HepG2 (cell line): ENCODE measurements around the gene VWA7. TPM values are rescaled to one million over a fixed set of nuclear protein-coding genes. Genes with fewer than 3 reads are reported as not detected.

Experiments
- ATAC-seq: fragments of 200-7000 bp; cut with Tn5 transposase; 3 replicates; pipeline ENCODE4 v1.9.1; 2020; ENCODE audit warnings: mild to moderate bottlenecking, moderate library complexity
- BruUV-seq: library from RNA; stranded (reverse); fragments of 400-500 nt; replicated peaks from 2 replicates; lab custom pipeline; 2021; lab: Mats Ljungman, UMichigan
- CTCF ChIA-PET: fragments of 300-600 bp; formaldehyde crosslinking; extraction: SDS; loops from one replicate; lab custom pipeline; 2021; ENCODE audit warnings: low total read pairs, inconsistent platforms, low intra/inter-chr PET ratio; lab: Yijun Ruan, JAX
- POLR2A ChIA-PET: fragments of 350-600 bp; sonication (Branson Sonifier 250); formaldehyde crosslinking; loops from one replicate; lab custom pipeline; 2020; ENCODE audit warnings: antibody characterized with exemption, inconsistent platforms; lab: Yijun Ruan, JAX
- DNase-seq: peaks from one replicate; pipeline ENCODE4 v3.0.0-alpha.2; 2015; ENCODE audit warnings: low spot score
- FAIRE-seq: peaks from 3 replicates; lab custom pipeline; 2011; peaks lifted over from hg19 to GRCh38; lab: Jason Lieb, UNC
- H2AFZ ChIP-seq: one replicate; pipeline ENCODE4 v1.6.1; 2011; ENCODE audit warnings: low read length, inconsistent platforms
- H3K27ac ChIP-seq: fragments of 300-600 bp; 3 replicates; pipeline ENCODE4 v1.8.0; 2011; ENCODE audit warnings: mixed run types, mild to moderate bottlenecking, mixed read lengths, low read length, inconsistent platforms; ENCODE audit not compliant: insufficient read depth; ENCODE audit errors: extremely low read length
- H3K27me3 ChIP-seq, 2 experiments: fragments of 200-600 bp in 1 of 2; 2 replicates in 1 of 2; 3 replicates in 1 of 2; pipeline versions ENCODE4 v1.6.0 to v1.8.0; 2011; ENCODE audit warnings: low read length in 2 of 2, mild to moderate bottlenecking in 2 of 2, moderate library complexity in 2 of 2, inconsistent platforms in 1 of 2; ENCODE audit not compliant: insufficient read depth in 2 of 2, control insufficient read depth in 1 of 2
- H3K36me3 ChIP-seq, 2 experiments: fragments of 200-600 bp in 1 of 2; replicated peaks in 1 of 2; 2 replicates in 1 of 2; 3 replicates in 1 of 2; pipeline versions ENCODE4 v1.5.1 to v1.8.0; 2011; ENCODE audit warnings: low read length in 2 of 2, inconsistent platforms in 1 of 2; ENCODE audit not compliant: insufficient read depth in 2 of 2, control insufficient read depth in 1 of 2
- H3K4me1 ChIP-seq: 2 replicates; pipeline ENCODE4 v1.5.1; 2012; ENCODE audit warnings: low read length, inconsistent platforms; ENCODE audit not compliant: insufficient read depth
- H3K4me2 ChIP-seq: 2 replicates; pipeline ENCODE4 v1.6.0; 2011; ENCODE audit warnings: low read depth, low read length, inconsistent platforms
- H3K4me3 ChIP-seq, 3 experiments: fragments of 200-600 bp in 1 of 3; sonication (generic), shearing (Covaris generic) in 1 of 3; replicated peaks in 1 of 3; 2 replicates each; pipeline ENCODE4 v1.5.1; 2011 to 2016; ENCODE audit warnings: low read length in 3 of 3, inconsistent platforms in 2 of 3, low read depth in 2 of 3, mild to moderate bottlenecking in 2 of 3, control low read depth in 1 of 3, mixed read lengths in 1 of 3; ENCODE audit not compliant: insufficient read depth in 1 of 3
- H3K79me2 ChIP-seq: one replicate; pipeline ENCODE4 v1.6.1; 2011; ENCODE audit warnings: low read length, inconsistent platforms; ENCODE audit not compliant: insufficient read depth
- H3K9ac ChIP-seq: 2 replicates; pipeline ENCODE4 v1.6.0; 2011; ENCODE audit warnings: mild to moderate bottlenecking, low read depth, low read length, inconsistent platforms; ENCODE audit not compliant: insufficient read depth
- H3K9me3 ChIP-seq: 2 replicates; pipeline ENCODE4 v1.5.1; 2012; ENCODE audit warnings: mild to moderate bottlenecking, low read length
- H4K20me1 ChIP-seq: 2 replicates; pipeline ENCODE4 v1.6.0; 2011; ENCODE audit warnings: inconsistent platforms, mild to moderate bottlenecking, low read length, moderate library complexity; ENCODE audit not compliant: insufficient read depth
- ATF7-NPFF ChIP-seq: sonication (generic); formaldehyde crosslinking; IDR thresholded peaks from 2 replicates; pipeline ENCODE4 v1.8.1; 2023; ENCODE audit warnings: mild to moderate bottlenecking, low read depth, missing genetic modification reagents, moderate library complexity
- CENPX ChIP-seq: sonication (generic); formaldehyde crosslinking; IDR thresholded peaks from 2 replicates; pipeline ENCODE4 v1.9.0; 2021; ENCODE audit warnings: mild to moderate bottlenecking, missing genetic modification reagents, moderate library complexity
- FOSL2 ChIP-seq: sonication (generic); formaldehyde crosslinking; IDR thresholded peaks from 2 replicates; pipeline ENCODE4 v1.4.0; 2020; ENCODE audit warnings: missing genetic modification reagents
- FOXA1 ChIP-seq, 2 experiments: fragments of 450-650 bp in 1 of 2; sonication (generic) in 1 of 2; formaldehyde crosslinking in 1 of 2; IDR thresholded peaks; 2 replicates each; pipeline versions ENCODE4 v1.4.0 to v1.6.1; 2016 to 2020; ENCODE audit warnings: missing genetic modification reagents in 1 of 2
- GTF2F1 ChIP-seq: fragments of 150-350 bp; IDR thresholded peaks from 2 replicates; pipeline ENCODE4 v1.6.1; 2014; ENCODE audit warnings: low read length
- HNRNPH1 ChIP-seq: fragments of 200-400 bp; formaldehyde crosslinking; optimal IDR thresholded peaks from 2 replicates; pipeline ENCODE3; 2017; ENCODE audit warnings: mild to moderate bottlenecking, low read depth, low read length
- ISL2 ChIP-seq: sonication (generic); formaldehyde crosslinking; IDR thresholded peaks from 2 replicates; pipeline ENCODE4 v1.5.0; 2020; ENCODE audit warnings: missing genetic modification reagents
- KMT2B ChIP-seq: IDR thresholded peaks from 2 replicates; pipeline ENCODE4 v1.6.1; 2016; ENCODE audit warnings: missing genetic modification reagents, missing compliant biosample characterization
- PCBP2 ChIP-seq: fragments of 200-400 bp; formaldehyde crosslinking; optimal IDR thresholded peaks from 2 replicates; pipeline ENCODE3; 2018; ENCODE audit warnings: low read length, low read depth; ENCODE audit not compliant: poor library complexity, severe bottlenecking
- SAP130 ChIP-seq: IDR thresholded peaks from 2 replicates; pipeline ENCODE4 v1.6.1; 2016; ENCODE audit warnings: low read depth
- SMAD1 ChIP-seq: sonication (generic); formaldehyde crosslinking; IDR thresholded peaks from 2 replicates; pipeline ENCODE4 v1.4.0; 2020; ENCODE audit warnings: missing genetic modification reagents, low read depth, mild to moderate bottlenecking, borderline replicate concordance
- STAG1 ChIP-seq: sonication (generic); formaldehyde crosslinking; IDR thresholded peaks from 2 replicates; pipeline ENCODE4 v1.4.0; 2020; ENCODE audit warnings: missing genetic modification reagents
- SUZ12 ChIP-seq: fragments of 150-350 bp; IDR thresholded peaks from 2 replicates; pipeline ENCODE4 v1.6.1; 2014; ENCODE audit warnings: low read depth, low read length
- ZNF570 ChIP-seq: sonication (generic); formaldehyde crosslinking; IDR thresholded peaks from 2 replicates; pipeline ENCODE4 v1.4.0; 2020; ENCODE audit warnings: mild to moderate bottlenecking, missing genetic modification reagents, borderline replicate concordance
- ZNF773 ChIP-seq: sonication (generic); formaldehyde crosslinking; IDR thresholded peaks from 2 replicates; pipeline ENCODE4 v1.4.0; 2020; ENCODE audit warnings: missing genetic modification reagents, borderline replicate concordance
- WGBS: methylation state at CpG from one replicate; pipeline ENCODE4 v1.1.6; 2017; ENCODE audit warnings: low lambda C conversion rate; 5-methylcytosine and 5-hydroxymethylcytosine counted together
- in situ Hi-C: cut with HindIII; loops from 2 replicates; pipeline ENCODE4 v1.10.0; 2017; ENCODE audit warnings: low pct_unique_long_range_greater_than_20kb; ENCODE audit not compliant: extremely low pct_ligation_motif_present
- intact Hi-C: fragments of 100-400 bp; cut with micrococcal nuclease; formaldehyde crosslinking; loops from one replicate; pipeline ENCODE4 v1.10.0; 2022; ENCODE audit not compliant: unreplicated experiment
- polyA plus RNA-seq, 8 experiments: library from polyadenylated mRNA; depleted of rRNA in 3 of 8; stranded (reverse) in 7 of 8; unstranded in 1 of 8; fragments of >200 nt; fragmentation: Illumina TruSeq in 4 of 8; extraction: Trizol in 4 of 8; gene quantifications; 2 replicates each; pipeline versions ENCODE4 v1.2.1 to v1.2.3, GENCODE V29; 2011 to 2016; ENCODE audit warnings: low read depth in 4 of 8, missing spikeins in 1 of 8, mixed read lengths in 1 of 8; ENCODE audit not compliant: insufficient read depth in 1 of 8
- total RNA-seq, 5 experiments: library from RNA; depleted of rRNA; stranded (reverse); fragments of >200 nt; fragmentation: Illumina TruSeq; extraction: Trizol; gene quantifications; 2 replicates each; pipeline ENCODE4 v1.2.3, GENCODE V29; 2016; ENCODE audit warnings: low read depth in 1 of 5
- TF ChIP-seq, protein P1 (sequence below), 2 experiments: sonication (generic) in 1 of 2; formaldehyde crosslinking in 1 of 2; IDR thresholded peaks; 2 replicates each; pipeline versions ENCODE4 v1.4.0 to v1.6.1; 2018 to 2020; ENCODE audit warnings: missing genetic modification reagents in 2 of 2, borderline replicate concordance in 1 of 2, low read depth in 1 of 2, mild to moderate bottlenecking in 1 of 2, missing biosample characterization in 1 of 2
- TF ChIP-seq, protein P2 (sequence below): sonication (generic); formaldehyde crosslinking; IDR thresholded peaks from 2 replicates; pipeline ENCODE4 v1.4.0; 2020; ENCODE audit warnings: mild to moderate bottlenecking, missing genetic modification reagents

The VWA7 gene
- total and polyA plus RNA-seq, 2 of the 13 experiments (the other 11 are each of a cell fraction or from before 2014, with no cell fraction given) = 0.86 to 3.3 TPM

DNA sequence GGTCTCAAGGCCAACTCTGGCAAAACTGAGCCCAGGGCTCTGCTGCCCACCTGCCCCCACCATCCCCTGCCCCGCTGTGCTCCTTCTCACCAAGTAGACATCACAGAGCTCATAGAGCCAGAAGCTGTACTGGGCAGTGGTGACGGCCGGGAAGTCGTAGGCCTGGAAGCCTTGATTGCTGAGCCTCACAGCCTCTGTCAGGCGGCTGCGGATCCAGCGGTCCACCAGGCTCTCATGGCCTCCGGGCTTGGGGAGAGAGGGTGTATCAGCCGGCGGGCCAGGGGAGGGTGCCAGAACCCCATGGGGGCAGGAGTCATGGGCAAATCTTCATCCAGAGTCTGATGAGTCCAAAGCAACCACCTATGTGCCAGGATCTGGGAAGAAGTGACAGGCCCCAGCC is 2.8 kb upstream of the VWA7 start:
- ATAC-seq = no peak
- peaks cover 42 to 49% of the 10 kb centered on the region in 2 experiments for H3K36me3 ChIP-seq
- intact Hi-C loops (loop anchor here (10.0 kb wide), 1 partner anchor 145 kb away; the partner anchor contains the start of gene C2), in situ Hi-C loops (no loop called here)
- no peak for TF ChIP-seq ATF7-NPFF (CRISPR knock-in tag)
- no peak for TF ChIP-seq SAP130 (CRISPR knock-in tag)
- TF ChIP-seq SUZ12 = no peak
- TF ChIP-seq PCBP2 = no peak
- TF ChIP-seq ISL2 (CRISPR knock-in tag) = no peak
- TF ChIP-seq STAG1 (CRISPR knock-in tag) = no peak
- no peak for TF ChIP-seq GTF2F1
- TF ChIP-seq, protein P1, sequence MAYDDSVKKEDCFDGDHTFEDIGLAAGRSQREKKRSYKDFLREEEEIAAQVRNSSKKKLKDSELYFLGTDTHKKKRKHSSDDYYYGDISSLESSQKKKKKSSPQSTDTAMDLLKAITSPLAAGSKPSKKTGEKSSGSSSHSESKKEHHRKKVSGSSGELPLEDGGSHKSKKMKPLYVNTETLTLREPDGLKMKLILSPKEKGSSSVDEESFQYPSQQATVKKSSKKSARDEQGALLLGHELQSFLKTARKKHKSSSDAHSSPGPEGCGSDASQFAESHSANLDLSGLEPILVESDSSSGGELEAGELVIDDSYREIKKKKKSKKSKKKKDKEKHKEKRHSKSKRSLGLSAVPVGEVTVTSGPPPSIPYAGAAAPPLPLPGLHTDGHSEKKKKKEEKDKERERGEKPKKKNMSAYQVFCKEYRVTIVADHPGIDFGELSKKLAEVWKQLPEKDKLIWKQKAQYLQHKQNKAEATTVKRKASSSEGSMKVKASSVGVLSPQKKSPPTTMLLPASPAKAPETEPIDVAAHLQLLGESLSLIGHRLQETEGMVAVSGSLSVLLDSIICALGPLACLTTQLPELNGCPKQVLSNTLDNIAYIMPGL (CRISPR knock-in tag; IDR thresholded peaks at IDR 0.05; ENCODE audit: borderline replicate concordance in 1 of 2, low read depth in 1 of 2) = no peak
- no peak for TF ChIP-seq FOXA1 (IDR thresholded peaks at IDR 0.05)
- TF ChIP-seq FOXA1 (CRISPR knock-in tag; IDR thresholded peaks at IDR 0.05) = no peak
- TF ChIP-seq, protein P2, sequence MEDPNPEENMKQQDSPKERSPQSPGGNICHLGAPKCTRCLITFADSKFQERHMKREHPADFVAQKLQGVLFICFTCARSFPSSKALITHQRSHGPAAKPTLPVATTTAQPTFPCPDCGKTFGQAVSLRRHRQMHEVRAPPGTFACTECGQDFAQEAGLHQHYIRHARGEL (CRISPR knock-in tag) = no peak
- TF ChIP-seq HNRNPH1 = no peak
- no peak for TF ChIP-seq CENPX
- TF ChIP-seq SMAD1 = no peak
- TF ChIP-seq ZNF773 = no peak
- no peak for TF ChIP-seq ZNF570 (CRISPR knock-in tag)
- TF ChIP-seq FOSL2 = no peak
- TF ChIP-seq KMT2B (CRISPR knock-in tag) = no peak
- H3K9me3 ChIP-seq = no peaks in the 10 kb centered on the region
- no peaks in the 10 kb centered on the region for H3K79me2 ChIP-seq
- no peaks in the 10 kb centered on the region for H3K27me3 ChIP-seq
- no peak overlapping the region for H3K4me2 ChIP-seq
- H3K4me1 ChIP-seq = peaks cover 45% of the 10 kb centered on the region
- no peak for FAIRE-seq
- no peak overlapping the region for H3K4me3 ChIP-seq
- no peak overlapping the region for H3K27ac ChIP-seq
- no peak for DNase-seq
- 98% methylated on average over 8 of the region's 10 CpGs for WGBS
- POLR2A ChIA-PET = interaction anchor here (1.1 to 4.2 kb wide), 5 partner anchors 11 to 43 kb away, joined by 3 to 66 read pairs (median 5); partner anchors contain the start of genes CLIC1, LSM2, MSH5 and VARS1
- CTCF ChIA-PET = no interaction called here
- no TSS peak for BruUV-seq
- H4K20me1 ChIP-seq = no peaks in the 10 kb centered on the region
- no peak overlapping the region for H3K9ac ChIP-seq
- H2AFZ ChIP-seq = no peak overlapping the region
